CD4-positive, alpha-beta T cell (primary cell): ENCODE data around the gene NRF1. TPM values are rescaled to one million over a fixed set of nuclear protein-coding genes. Genes with fewer than 3 reads are reported as not detected.

Experiments
- ATAC-seq: fragments of 200-7000 bp; cut with Tn5 transposase; one replicate; pipeline ENCODE4 v1.10.0; 2022; ENCODE audit warnings: mild to moderate bottlenecking; ENCODE audit not compliant: poor library complexity
- CTCF ChIA-PET: fragments of 350-600 bp; sonication (Branson Sonifier 250); formaldehyde crosslinking; loops from one replicate; lab custom pipeline; 2021; ENCODE audit warnings: antibody characterized with exemption, inconsistent platforms; lab: Charles Lee
- POLR2A ChIA-PET: fragments of 350-600 bp; sonication (Branson Sonifier 250); formaldehyde crosslinking; loops from one replicate; lab custom pipeline; 2021; ENCODE audit warnings: antibody characterized with exemption, inconsistent platforms; lab: Charles Lee
- DNase-seq, 14 experiments: peaks; one replicate each; pipeline ENCODE4 v3.0.0-alpha.2; 2013 to 2020; ENCODE audit warnings: mixed read lengths in 2 of 14
- H3K27ac ChIP-seq, 2 donors: one replicate each; pipeline versions ENCODE4 v1.5.1 to v1.7.0; 2013; ENCODE audit warnings: low read length in 2 of 2, low read depth in 1 of 2, mild to moderate bottlenecking in 1 of 2
- H3K27me3 ChIP-seq, 2 experiments: 1 replicate in 1 of 2; 2 replicates in 1 of 2; pipeline versions ENCODE4 v1.6.1 to v1.7.0; 2013; ENCODE audit warnings: low read length in 2 of 2, control low read depth in 1 of 2, mild to moderate bottlenecking in 1 of 2, moderate library complexity in 1 of 2; ENCODE audit not compliant: insufficient read depth in 2 of 2, control insufficient read depth in 1 of 2
- H3K36me3 ChIP-seq: one replicate; pipeline ENCODE4 v1.6.1; 2013; ENCODE audit warnings: low read length, control low read depth; ENCODE audit not compliant: insufficient read depth
- H3K4me1 ChIP-seq: one replicate; pipeline ENCODE4 v1.6.1; 2013; ENCODE audit warnings: low read length, control low read depth; ENCODE audit not compliant: insufficient read depth
- H3K4me3 ChIP-seq: one replicate; pipeline ENCODE4 v1.5.1; 2013; ENCODE audit warnings: mild to moderate bottlenecking, low read length, moderate library complexity
- H3K9me3 ChIP-seq, 2 experiments: 1 replicate in 1 of 2; 2 replicates in 1 of 2; pipeline versions ENCODE4 v1.6.1 to v1.7.0; 2013; ENCODE audit warnings: low read length in 2 of 2, mild to moderate bottlenecking in 2 of 2, control low read depth in 1 of 2, moderate library complexity in 1 of 2; ENCODE audit not compliant: control insufficient read depth in 1 of 2, insufficient read depth in 1 of 2
- H3K27ac Mint-ChIP-seq: one replicate; pipeline ENCODE4 v1.8.0; 2020; ENCODE audit warnings: mixed read lengths
- H3K27me3 Mint-ChIP-seq: one replicate; pipeline ENCODE4 v1.8.0; 2021; ENCODE audit warnings: mixed read lengths
- H3K36me3 Mint-ChIP-seq: one replicate; pipeline ENCODE4 v1.8.0; 2021; ENCODE audit warnings: low read depth, mixed read lengths
- H3K4me1 Mint-ChIP-seq: one replicate; pipeline ENCODE4 v1.8.0; 2021; ENCODE audit warnings: low read depth, mixed read lengths
- H3K4me3 Mint-ChIP-seq: one replicate; pipeline ENCODE4 v1.8.0; 2020; ENCODE audit warnings: mild to moderate bottlenecking, mixed read lengths
- H3K9me3 Mint-ChIP-seq: one replicate; pipeline ENCODE4 v1.8.0; 2020; ENCODE audit warnings: mixed read lengths
- CTCF ChIP-seq: fragments of 200-600 bp; IDR thresholded peaks from one replicate; pipeline ENCODE4 v1.8.0; 2022; ENCODE audit warnings: antibody characterized with exemption, mild to moderate bottlenecking
- intact Hi-C, 2 experiments: fragments of 100-400 bp; cut with DNase I in 1 of 2; cut with micrococcal nuclease in 1 of 2; formaldehyde crosslinking; loops; one replicate each; pipeline versions ENCODE4 v1.15.1 to v1.9.0; 2023 to 2025; cut with DNase I, micrococcal nuclease
- total RNA-seq, 174 experiments: library from RNA in 2 of 174; stranded (reverse) in 2 of 174; gene quantifications; one replicate each; pipeline ENCODE4 v1.2.3 and lab custom pipeline; 2021 to 2026

Gene NRF1
- total RNA-seq, 2 experiments from 2014 or later, result 35.4 to 36.1 TPM

DNA sequence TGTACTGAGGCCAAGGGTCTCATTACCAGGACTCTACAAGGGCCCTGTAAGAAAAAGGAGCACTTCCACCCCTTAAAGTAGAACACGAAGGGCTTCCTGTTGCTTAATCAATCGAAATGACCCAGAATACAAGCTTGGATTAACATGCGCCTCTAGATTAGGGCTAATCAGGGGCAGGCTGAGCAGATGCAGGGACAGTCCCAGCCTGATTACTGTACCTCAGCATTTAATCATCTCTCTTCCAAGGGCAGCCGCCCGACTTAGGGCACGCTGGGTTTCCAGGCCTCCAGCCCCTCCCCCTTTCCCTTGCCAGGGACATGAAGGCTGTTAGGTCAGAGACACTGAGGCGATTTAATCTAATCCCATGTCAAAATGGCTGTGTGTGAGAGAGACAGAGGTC, 138.6 kb downstream of the NRF1 start:
- Mint-ChIP-seq H3K4me3 (no peak overlapping the region), H3K36me3 (peaks cover 66% of the 10 kb centered on the region), H3K27ac (no peak overlapping the region), H3K9me3 (no peaks in the 10 kb centered on the region), H3K27me3 (no peaks in the 10 kb centered on the region), H3K4me1 (no peaks in the 10 kb centered on the region)
- TF ChIP-seq CTCF, result no peak
- intact Hi-C loops, result no loop called here
- CTCF ChIA-PET, result no interaction called here
- Histone ChIP-seq H3K27me3 (no peaks in the 10 kb centered on the region), H3K36me3 (peaks cover 61% of the 10 kb centered on the region), H3K4me3 (no peak overlapping the region), H3K9me3 (no peaks in the 10 kb centered on the region), H3K27ac (no peak overlapping the region), H3K4me1 (no peaks in the 10 kb centered on the region)
- ATAC-seq, result no peak
- POLR2A ChIA-PET, result no interaction called here
- DNase-seq, result no peak

- POLR2A ChIA-PET, result no interaction called here
Observed at GRCh38 chr7:129750501-129750900, 139.0 kb downstream of the NRF1 start.

GRCh38 chr7:129751916-129752315, 140.4 kb downstream of the NRF1 start:
- Histone ChIP-seq H3K4me3 (no peak overlapping the region), H3K9me3 (no peaks in the 10 kb centered on the region), H3K36me3 (peaks cover 57% of the 10 kb centered on the region), H3K27ac (no peak overlapping the region), H3K4me1 (no peaks in the 10 kb centered on the region), H3K27me3 (no peaks in the 10 kb centered on the region)
- ChIA-PET CTCF (no interaction called here), POLR2A (no interaction called here)
- no peaks in the 10 kb centered on the region for H3K4me1 Mint-ChIP-seq
- peaks cover 75% of the 10 kb centered on the region for H3K36me3 Mint-ChIP-seq
- H3K4me3 Mint-ChIP-seq, result no peak overlapping the region
- H3K9me3 Mint-ChIP-seq, result no peaks in the 10 kb centered on the region
- intact Hi-C loops, result no loop called here
- peak overlapping the region; percentile 29 for H3K27ac Mint-ChIP-seq
- no peak for TF ChIP-seq CTCF
- ATAC-seq, result no peak
- DNase-seq, result no peak
- H3K27me3 Mint-ChIP-seq, result no peaks in the 10 kb centered on the region

More at GRCh38 chr7:129750501-129750900, 139.0 kb downstream of the NRF1 start:
- Histone ChIP-seq H3K4me1 (no peaks in the 10 kb centered on the region), H3K36me3 (peaks cover 61% of the 10 kb centered on the region), H3K27me3 (no peaks in the 10 kb centered on the region), H3K9me3 (no peaks in the 10 kb centered on the region), H3K27ac (no peak overlapping the region), H3K4me3 (no peak overlapping the region)
- Mint-ChIP-seq H3K4me3 (no peak overlapping the region), H3K27ac (no peak overlapping the region), H3K27me3 (no peaks in the 10 kb centered on the region), H3K4me1 (no peaks in the 10 kb centered on the region), H3K36me3 (peaks cover 71% of the 10 kb centered on the region), H3K9me3 (no peaks in the 10 kb centered on the region)
- CTCF ChIA-PET, result no interaction called here
- intact Hi-C loops, result no loop called here
- ATAC-seq (no peak), DNase-seq (no peak)
- no peak for TF ChIP-seq CTCF
